Ascending aorta (tissue), 2 donors: ENCODE measurements around the gene UBQLN1. TPM values are rescaled to one million over a fixed set of nuclear protein-coding genes. Genes with fewer than 3 reads are reported as not detected.

Experiments
- DNase-seq, 2 donors: peaks; one replicate each; pipeline ENCODE4 v3.0.0-alpha.2; 2019; ENCODE audit warnings: low spot score in 2 of 2
- H3K27ac ChIP-seq, 2 donors: fragments of 200-600 bp; sonication (generic); one replicate each; pipeline ENCODE4 v1.5.1; 2016 to 2017; ENCODE audit warnings: mild to moderate bottlenecking in 1 of 2
- H3K27me3 ChIP-seq: fragments of 200-600 bp; sonication (generic); one replicate; pipeline ENCODE4 v1.5.1; 2017
- H3K36me3 ChIP-seq, 2 donors: fragments of 200-600 bp; sonication (generic); one replicate each; pipeline ENCODE4 v1.5.1; 2016
- H3K4me1 ChIP-seq, 2 donors: fragments of 200-600 bp; sonication (generic); one replicate each; pipeline ENCODE4 v1.5.1; 2016 to 2017; ENCODE audit warnings: mild to moderate bottlenecking in 1 of 2
- H3K4me3 ChIP-seq, 2 donors: fragments of 200-600 bp; sonication (generic); one replicate each; pipeline ENCODE4 v1.5.1; 2016 to 2017; ENCODE audit warnings: mild to moderate bottlenecking in 1 of 2
- H3K9me3 ChIP-seq, 2 donors: fragments of 200-600 bp; sonication (generic); one replicate each; pipeline ENCODE4 v1.5.1; 2016
- CTCF ChIP-seq, 3 experiments: fragments of 200-600 bp in 2 of 3; fragments of 450-650 bp in 1 of 3; sonication (generic) in 2 of 3; IDR thresholded peaks; one replicate each; pipeline ENCODE4 v1.5.1; 2016 to 2019; ENCODE audit warnings: antibody characterized with exemption in 3 of 3, mild to moderate bottlenecking in 1 of 3, moderate library complexity in 1 of 3
- intact Hi-C: fragments of 100-400 bp; cut with DNase I; formaldehyde crosslinking; loops from one replicate; pipeline ENCODE4 v1.15.1; 2023
- total RNA-seq: library from RNA; depleted of rRNA; stranded (reverse); fragments of >200 nt; gene quantifications from one replicate; pipeline ENCODE4 v1.1.0, GENCODE V29; 2016

Gene UBQLN1
- total RNA-seq, 1 donor from 2014 or later = 118 TPM

DNA sequence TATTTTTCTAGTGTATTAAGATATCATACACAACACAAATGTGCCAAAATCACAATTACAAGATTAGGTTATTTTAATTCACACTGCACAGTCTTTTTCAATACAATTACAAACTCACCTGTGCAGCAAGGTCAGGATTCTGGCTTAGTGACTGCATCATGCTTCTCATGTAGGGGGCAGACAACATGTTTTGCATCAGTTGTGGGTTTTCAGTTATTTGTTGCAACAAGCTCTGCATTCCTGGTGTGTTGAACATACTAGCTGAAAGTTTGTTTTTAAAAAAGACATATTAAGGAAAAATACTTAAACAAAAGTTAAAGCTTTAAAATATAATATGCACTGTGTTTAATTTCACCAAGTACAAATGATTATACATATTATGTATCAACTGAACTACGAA is 38.7 kb downstream of the UBQLN1 start:
- intact Hi-C loops = no loop called here
- DNase-seq = no peak
- Histone ChIP-seq H3K4me3 (no peak overlapping the region), H3K27ac (no peak overlapping the region), H3K4me1 (no peaks in the 10 kb centered on the region), H3K9me3 (no peaks in the 10 kb centered on the region), H3K36me3 (peaks cover 22 to 56% of the 10 kb centered on the region in 2 donors), H3K27me3 (no peaks in the 10 kb centered on the region)
- TF ChIP-seq CTCF (IDR thresholded peaks at IDR 0.05) = no peak

DNA sequence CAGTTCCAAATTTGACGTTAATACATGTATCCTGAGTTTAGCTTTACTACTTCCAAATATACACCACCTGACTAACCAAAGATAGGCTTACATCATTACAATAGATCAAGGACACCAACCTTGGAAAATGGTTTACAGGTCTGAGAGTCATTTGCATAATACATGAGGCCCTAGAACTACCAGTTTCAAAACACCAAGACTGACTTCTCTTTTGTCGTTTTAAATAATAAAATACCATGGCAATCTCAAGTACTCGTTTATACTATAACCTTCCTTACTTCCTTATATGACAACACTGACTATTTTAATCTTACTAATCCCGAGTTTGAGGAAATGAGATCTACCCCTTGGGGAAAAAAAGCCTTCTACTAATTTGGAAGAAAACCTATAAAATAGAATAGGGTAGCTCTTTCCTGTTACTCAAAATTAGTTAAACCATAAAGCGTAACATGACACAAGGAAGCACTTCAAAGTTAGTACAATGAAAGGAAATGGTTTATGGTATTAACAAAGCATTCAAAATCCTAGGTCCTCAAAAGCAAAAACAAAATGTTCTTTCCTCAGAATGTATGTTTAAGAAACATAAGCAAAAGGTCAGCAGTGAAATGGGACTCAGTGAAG is 42.1 kb downstream of the UBQLN1 start:
- H3K4me1 ChIP-seq = no peaks in the 10 kb centered on the region
- no peak overlapping the region for H3K4me3 ChIP-seq
- no peak for TF ChIP-seq CTCF (IDR thresholded peaks at IDR 0.05)
- H3K36me3 ChIP-seq = peaks cover 43 to 57% of the 10 kb centered on the region in 2 donors
- intact Hi-C loops = no loop called here
- no peaks in the 10 kb centered on the region for H3K9me3 ChIP-seq
- no peak for DNase-seq
- H3K27me3 ChIP-seq = no peaks in the 10 kb centered on the region
- no peak overlapping the region for H3K27ac ChIP-seq

DNA sequence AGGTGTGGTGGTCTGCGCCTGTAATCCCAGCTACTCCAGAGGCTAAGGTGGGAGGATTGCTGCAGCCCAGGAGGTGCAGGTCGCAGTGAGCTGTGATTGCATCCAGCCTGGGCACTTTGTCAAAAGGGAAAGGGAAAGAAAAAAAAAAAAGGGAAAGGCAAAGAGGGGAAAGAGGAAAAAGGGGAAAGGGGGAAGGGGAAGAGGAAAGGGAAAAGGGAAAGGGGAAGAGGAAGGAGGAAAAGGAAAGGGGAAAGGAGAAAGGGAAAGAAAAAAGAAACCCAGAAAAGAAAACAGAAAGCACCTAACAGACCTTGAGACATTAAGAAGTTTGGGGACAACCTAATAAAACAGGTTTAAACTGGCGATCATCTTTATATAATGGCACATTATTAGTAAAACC is 44.8 kb downstream of the UBQLN1 start:
- no peak for TF ChIP-seq CTCF (IDR thresholded peaks at IDR 0.05)
- peaks cover 60 to 71% of the 10 kb centered on the region in 2 donors for H3K36me3 ChIP-seq

DNA sequence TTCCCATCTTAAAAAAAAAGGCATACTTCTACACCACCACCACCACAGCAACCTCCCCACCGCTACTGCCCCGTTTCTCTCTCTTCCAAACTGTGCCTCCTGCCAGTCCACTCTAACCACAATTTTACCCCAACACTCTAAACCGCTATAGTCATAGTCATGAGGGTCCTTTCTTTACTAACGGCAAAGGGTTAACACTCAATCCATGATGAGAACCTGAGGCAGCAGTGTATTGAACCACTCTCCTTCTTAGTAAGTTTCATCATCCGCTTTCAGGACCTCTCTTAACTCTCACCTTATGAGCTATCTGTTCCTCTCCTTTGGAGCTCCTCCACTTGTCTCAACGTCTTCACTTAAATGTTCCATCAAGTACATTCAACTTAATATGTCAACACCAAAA is 50.8 kb downstream of the UBQLN1 start:
- intact Hi-C loops = no loop called here
- no peaks in the 10 kb centered on the region for H3K27me3 ChIP-seq
- TF ChIP-seq CTCF (IDR thresholded peaks at IDR 0.05) = no peak
- no peak overlapping the region for H3K4me3 ChIP-seq
- peaks cover 51 to 52% of the 10 kb centered on the region in 2 donors for H3K36me3 ChIP-seq
- no peak for DNase-seq
- no peaks in the 10 kb centered on the region for H3K9me3 ChIP-seq
- no peaks in the 10 kb centered on the region for H3K4me1 ChIP-seq
- H3K27ac ChIP-seq = no peak overlapping the region

More for the DNA sequence above, 44.8 kb downstream of the UBQLN1 start:
- no peaks in the 10 kb centered on the region for H3K9me3 ChIP-seq
- no peak for DNase-seq
- H3K4me1 ChIP-seq = no peaks in the 10 kb centered on the region
- H3K27me3 ChIP-seq = no peaks in the 10 kb centered on the region
- no peak overlapping the region for H3K27ac ChIP-seq
- intact Hi-C loops = no loop called here
- H3K4me3 ChIP-seq = no peak overlapping the region

GRCh38 chr9:83656032-83656680 is 51.6 kb downstream of the UBQLN1 start:
- no peak overlapping the region for H3K27ac ChIP-seq
- H3K27me3 ChIP-seq = no peaks in the 10 kb centered on the region
- intact Hi-C loops = no loop called here
- H3K4me1 ChIP-seq = no peaks in the 10 kb centered on the region
- DNase-seq = no peak
- no peak overlapping the region for H3K4me3 ChIP-seq
- peaks cover 52% of the 10 kb centered on the region in 2 donors for H3K36me3 ChIP-seq
- no peak for TF ChIP-seq CTCF (IDR thresholded peaks at IDR 0.05)
- no peaks in the 10 kb centered on the region for H3K9me3 ChIP-seq
